Measurements from ENCODE around the gene CTSS.

GRCh38 chr1:150761801-150762200 is 3.8 kb downstream of the CTSS start:
- TF ChIP-seq CTCF (IDR thresholded peaks at IDR 0.05) (no peak), POLR2AphosphoS5 (IDR thresholded peaks at IDR 0.05) (no peak)
